HepG2 (cell line): ENCODE measurements around the gene TRIM4. TPM values are rescaled to one million over a fixed set of nuclear protein-coding genes. Genes with fewer than 3 reads are reported as not detected.

Experiments
- CSRNP2 ChIP-seq: sonication (generic); formaldehyde crosslinking; conservative IDR thresholded peaks from 2 replicates; pipeline ENCODE4 v1.8.0; 2022; ENCODE audit warnings: low read depth, missing genetic modification reagents
- NFRKB ChIP-seq: fragments of 450-650 bp; IDR thresholded peaks from 2 replicates; pipeline ENCODE4 v1.6.1; 2017
- RARG ChIP-seq: sonication (generic); formaldehyde crosslinking; IDR thresholded peaks from 2 replicates; pipeline ENCODE4 v1.4.0; 2020; ENCODE audit warnings: low read depth, mild to moderate bottlenecking, missing genetic modification reagents
- TAF15 ChIP-seq: fragments of 200-400 bp; formaldehyde crosslinking; IDR thresholded peaks from one replicate; pipeline ENCODE4 v1.6.1; 2018; ENCODE audit warnings: mild to moderate bottlenecking, low read depth, low read length; ENCODE audit not compliant: poor library complexity, severe bottlenecking
- TGIF2 ChIP-seq: IDR thresholded peaks from 2 replicates; pipeline ENCODE4 v1.6.1; 2016; ENCODE audit warnings: control low read depth, missing compliant biosample characterization
- ZBTB43 ChIP-seq: sonication (generic); formaldehyde crosslinking; conservative IDR thresholded peaks from 2 replicates; pipeline ENCODE4 v1.4.0; 2020; ENCODE audit warnings: missing genetic modification reagents
- ZNF407 ChIP-seq: sonication (generic); formaldehyde crosslinking; IDR thresholded peaks from one replicate; pipeline ENCODE4 v1.5.1; 2020; ENCODE audit warnings: mild to moderate bottlenecking, missing genetic modification reagents; ENCODE audit errors: not compliant biosample characterization
- ZNF574 ChIP-seq: sonication (generic); formaldehyde crosslinking; IDR thresholded peaks from 2 replicates; pipeline ENCODE4 v1.4.0; 2020; ENCODE audit warnings: missing genetic modification reagents
- ZNF589 ChIP-seq: sonication (generic); formaldehyde crosslinking; conservative IDR thresholded peaks from 2 replicates; pipeline ENCODE4 v1.8.0; 2022; ENCODE audit warnings: mild to moderate bottlenecking, moderate library complexity, missing genetic modification reagents
- ZNF788 ChIP-seq: sonication (generic); formaldehyde crosslinking; IDR thresholded peaks from 2 replicates; pipeline ENCODE4 v1.5.0; 2020; ENCODE audit warnings: mild to moderate bottlenecking, missing genetic modification reagents, borderline replicate concordance
- polyA plus RNA-seq, 8 experiments: library from polyadenylated mRNA; depleted of rRNA in 3 of 8; stranded (reverse) in 7 of 8; unstranded in 1 of 8; fragments of >200 nt; fragmentation: Illumina TruSeq in 4 of 8; extraction: Trizol in 4 of 8; gene quantifications; 2 replicates each; pipeline versions ENCODE4 v1.2.1 to v1.2.3, GENCODE V29; 2011 to 2016; ENCODE audit warnings: low read depth in 4 of 8, missing spikeins in 1 of 8, mixed read lengths in 1 of 8; ENCODE audit not compliant: insufficient read depth in 1 of 8
- total RNA-seq, 5 experiments: library from RNA; depleted of rRNA; stranded (reverse); fragments of >200 nt; fragmentation: Illumina TruSeq; extraction: Trizol; gene quantifications; 2 replicates each; pipeline ENCODE4 v1.2.3, GENCODE V29; 2016; ENCODE audit warnings: low read depth in 1 of 5
- TF ChIP-seq, protein P1 (sequence below): sonication (generic); formaldehyde crosslinking; IDR thresholded peaks from 2 replicates; pipeline ENCODE4 v1.9.0; 2021; ENCODE audit warnings: missing genetic modification reagents, mild to moderate bottlenecking, borderline replicate concordance

The TRIM4 gene
- total and polyA plus RNA-seq, 2 of the 13 experiments (the other 11 are each of a cell fraction or from before 2014, with no cell fraction given), result 17.6 to 21.7 TPM

DNA sequence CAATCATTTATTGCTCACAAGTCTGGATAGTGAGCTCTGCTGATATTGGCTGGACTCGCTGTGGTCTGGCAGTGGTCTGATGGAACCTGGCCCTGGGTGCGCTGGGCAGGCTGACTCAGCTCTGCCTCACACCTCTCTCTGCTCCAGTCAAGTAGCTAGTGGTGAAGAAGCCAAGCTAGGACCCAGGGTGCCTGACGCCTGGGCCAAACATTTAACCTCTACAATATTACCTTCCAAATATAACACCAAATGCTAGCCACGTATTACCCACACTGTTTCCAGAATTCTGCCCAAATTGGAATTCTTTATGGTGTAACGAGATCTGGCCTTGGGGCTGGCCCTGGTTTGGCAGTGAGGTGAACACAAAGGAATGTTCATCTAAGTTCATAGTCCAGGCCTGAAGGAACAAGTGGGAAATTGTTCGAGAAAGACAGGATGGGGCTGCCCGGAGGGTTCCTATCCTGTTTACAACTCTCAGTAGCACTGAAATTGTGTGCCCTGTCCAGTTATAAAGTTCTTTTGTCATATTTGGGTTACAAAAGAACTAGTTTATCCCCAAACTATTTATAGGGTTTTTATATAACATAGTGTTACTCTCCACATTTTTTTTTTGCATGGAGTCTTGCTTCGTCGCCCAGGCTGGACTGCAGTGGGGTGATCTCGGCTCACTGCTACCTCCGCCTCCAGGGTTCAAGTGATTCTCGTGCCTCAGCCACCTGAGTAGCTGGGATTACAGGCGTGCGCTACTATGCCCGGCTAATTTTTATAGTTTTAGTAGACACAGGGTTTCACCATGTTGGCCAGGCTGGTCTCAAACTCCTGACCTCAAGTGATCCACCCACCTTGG, 58.8 kb downstream of the TRIM4 start (continued):
- no peak for TF ChIP-seq ZNF788 (CRISPR knock-in tag)
- TF ChIP-seq, protein P1, sequence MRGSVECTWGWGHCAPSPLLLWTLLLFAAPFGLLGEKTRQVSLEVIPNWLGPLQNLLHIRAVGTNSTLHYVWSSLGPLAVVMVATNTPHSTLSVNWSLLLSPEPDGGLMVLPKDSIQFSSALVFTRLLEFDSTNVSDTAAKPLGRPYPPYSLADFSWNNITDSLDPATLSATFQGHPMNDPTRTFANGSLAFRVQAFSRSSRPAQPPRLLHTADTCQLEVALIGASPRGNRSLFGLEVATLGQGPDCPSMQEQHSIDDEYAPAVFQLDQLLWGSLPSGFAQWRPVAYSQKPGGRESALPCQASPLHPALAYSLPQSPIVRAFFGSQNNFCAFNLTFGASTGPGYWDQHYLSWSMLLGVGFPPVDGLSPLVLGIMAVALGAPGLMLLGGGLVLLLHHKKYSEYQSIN (CRISPR knock-in tag), result no peak
- TF ChIP-seq ZNF574 (CRISPR knock-in tag), result peak; percentile 50; the same call in 1 of the 2 replicates
- TF ChIP-seq RARG (CRISPR knock-in tag), result no peak
- peak; percentile 53 for TF ChIP-seq ZNF407 (CRISPR knock-in tag)
- no peak for TF ChIP-seq ZNF589 (CRISPR knock-in tag)
- TF ChIP-seq CSRNP2 (CRISPR knock-in tag), result no peak
- no peak for TF ChIP-seq NFRKB
- TF ChIP-seq TGIF2 (CRISPR knock-in tag), result no peak
- TF ChIP-seq TAF15, result no peak
- TF ChIP-seq ZBTB43 (CRISPR knock-in tag), result no peak; the same call in 1 of the 2 replicates
